GM12865 (cell line): ENCODE results near the gene ENTREP1.

ENCODE experiments used
- DNase-seq: peaks from one replicate; pipeline ENCODE4 v3.0.0; 2010; ENCODE audit warnings: low read depth
- H3K4me3 ChIP-seq: 2 replicates; pipeline ENCODE4 v1.5.1; 2011; ENCODE audit warnings: mild to moderate bottlenecking, low read depth, low read length, control low read depth
- TF ChIP-seq, protein P1 (sequence below): IDR thresholded peaks from 2 replicates; pipeline ENCODE4 v1.5.1; 2011; ENCODE audit warnings: low read length, control low read depth, low read depth, inconsistent platforms; ENCODE audit not compliant: insufficient read depth; ENCODE audit errors: missing control alignments

ENTREP1 gene

DNA sequence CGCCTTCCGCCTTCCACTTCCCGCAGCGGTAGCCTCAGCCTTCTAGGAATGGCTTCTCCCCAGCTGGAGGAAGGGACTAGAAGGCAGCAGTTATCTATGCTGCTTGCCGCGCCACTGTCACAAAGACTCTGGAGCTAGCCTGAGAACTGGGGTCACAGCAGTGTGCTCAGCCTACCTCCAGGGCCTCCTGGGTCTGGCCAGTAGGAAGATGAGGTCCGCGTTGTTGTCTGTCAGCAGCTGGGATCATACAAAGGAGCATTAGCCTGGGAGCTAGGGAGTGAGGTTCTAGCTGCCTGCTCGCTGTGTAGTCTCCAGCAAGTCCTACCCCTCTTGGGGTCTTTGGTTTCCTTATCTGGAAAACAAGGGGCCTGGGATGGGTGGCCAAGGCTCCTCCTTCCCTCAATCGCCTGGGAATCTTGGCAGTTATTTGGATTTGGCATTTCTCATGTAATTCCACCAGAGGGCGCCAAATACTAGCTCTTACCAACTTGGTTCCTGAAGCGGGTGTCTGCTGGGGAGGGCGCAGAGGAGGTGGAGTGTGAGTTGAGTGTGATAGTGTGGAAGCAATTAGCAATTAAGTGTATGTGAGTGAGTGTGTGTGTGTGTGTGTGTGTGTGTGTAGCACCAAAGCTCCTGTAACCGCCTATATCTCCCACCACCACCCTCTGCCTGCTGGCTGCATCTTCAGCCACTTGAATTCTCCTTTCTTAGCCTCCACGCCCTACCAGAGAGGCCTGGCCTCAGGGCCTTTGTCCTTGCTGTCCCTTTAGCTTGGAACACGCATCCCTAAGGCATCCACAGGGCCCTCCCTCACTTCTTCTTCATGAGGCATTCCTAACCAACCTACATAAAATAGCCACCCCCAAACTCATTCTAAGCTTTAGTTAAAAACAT lies 97.1 kb downstream of the ENTREP1 start:
- no peak overlapping the region for H3K4me3 ChIP-seq
- TF ChIP-seq, protein P1, sequence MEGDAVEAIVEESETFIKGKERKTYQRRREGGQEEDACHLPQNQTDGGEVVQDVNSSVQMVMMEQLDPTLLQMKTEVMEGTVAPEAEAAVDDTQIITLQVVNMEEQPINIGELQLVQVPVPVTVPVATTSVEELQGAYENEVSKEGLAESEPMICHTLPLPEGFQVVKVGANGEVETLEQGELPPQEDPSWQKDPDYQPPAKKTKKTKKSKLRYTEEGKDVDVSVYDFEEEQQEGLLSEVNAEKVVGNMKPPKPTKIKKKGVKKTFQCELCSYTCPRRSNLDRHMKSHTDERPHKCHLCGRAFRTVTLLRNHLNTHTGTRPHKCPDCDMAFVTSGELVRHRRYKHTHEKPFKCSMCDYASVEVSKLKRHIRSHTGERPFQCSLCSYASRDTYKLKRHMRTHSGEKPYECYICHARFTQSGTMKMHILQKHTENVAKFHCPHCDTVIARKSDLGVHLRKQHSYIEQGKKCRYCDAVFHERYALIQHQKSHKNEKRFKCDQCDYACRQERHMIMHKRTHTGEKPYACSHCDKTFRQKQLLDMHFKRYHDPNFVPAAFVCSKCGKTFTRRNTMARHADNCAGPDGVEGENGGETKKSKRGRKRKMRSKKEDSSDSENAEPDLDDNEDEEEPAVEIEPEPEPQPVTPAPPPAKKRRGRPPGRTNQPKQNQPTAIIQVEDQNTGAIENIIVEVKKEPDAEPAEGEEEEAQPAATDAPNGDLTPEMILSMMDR: peak; percentile 64
- DNase-seq: peak; percentile 56

DNA sequence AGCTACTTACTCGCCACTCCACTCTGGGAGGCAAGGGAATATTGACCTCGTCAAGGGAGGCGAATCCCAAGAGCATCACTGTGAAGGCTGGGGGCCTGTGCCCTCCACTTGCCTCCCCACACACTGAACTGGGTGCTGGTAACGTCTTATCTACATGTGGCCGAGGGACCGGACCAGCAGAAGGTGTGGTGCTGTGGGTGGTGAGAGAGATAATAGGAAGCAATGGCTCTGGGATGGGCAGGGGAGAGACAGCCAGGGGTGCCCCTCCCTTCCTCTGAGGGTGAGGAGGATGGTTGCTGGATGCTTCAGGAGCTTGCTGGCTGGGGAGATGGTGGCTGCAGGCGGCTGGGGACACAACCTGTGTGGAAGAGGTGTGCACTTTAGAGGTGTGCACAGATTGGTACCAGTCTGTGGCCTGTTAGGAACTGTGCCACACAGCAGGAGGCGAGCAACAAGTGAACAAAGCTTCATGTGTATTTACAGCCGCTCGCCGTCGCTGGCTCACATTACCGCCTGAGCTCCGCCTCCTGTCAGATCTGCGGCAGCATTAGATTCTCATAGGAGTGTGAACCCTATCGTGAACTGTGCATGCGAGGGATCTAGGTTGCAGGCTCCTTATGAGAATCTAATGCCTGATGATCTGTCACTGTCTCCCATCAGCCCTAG lies 100.3 kb downstream of the ENTREP1 start:
- no peak for DNase-seq
- TF ChIP-seq, protein P1: no peak
- H3K4me3 ChIP-seq: no peak overlapping the region

DNA sequence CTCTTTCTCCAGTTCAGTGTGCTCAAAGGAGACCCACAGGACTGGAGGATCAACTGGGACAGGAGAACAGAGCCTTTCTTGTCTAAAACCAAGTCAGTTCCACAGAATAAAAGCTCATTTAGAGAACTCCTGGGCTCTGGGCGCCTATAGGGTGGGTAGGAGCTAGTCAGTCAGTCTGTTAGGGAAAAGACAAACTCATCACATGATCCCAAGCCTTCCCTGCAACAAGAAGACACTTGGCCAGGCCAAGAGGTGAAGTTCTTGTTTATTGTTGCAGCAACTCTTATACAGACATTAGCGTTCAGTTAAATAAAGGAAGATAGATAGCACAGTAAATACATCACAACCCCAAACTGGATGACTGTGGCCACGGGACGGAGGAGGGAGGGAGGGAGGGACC lies 102.3 kb downstream of the ENTREP1 start:
- H3K4me3 ChIP-seq: no peak overlapping the region
- no peak for DNase-seq
- TF ChIP-seq, protein P1: no peak

DNA sequence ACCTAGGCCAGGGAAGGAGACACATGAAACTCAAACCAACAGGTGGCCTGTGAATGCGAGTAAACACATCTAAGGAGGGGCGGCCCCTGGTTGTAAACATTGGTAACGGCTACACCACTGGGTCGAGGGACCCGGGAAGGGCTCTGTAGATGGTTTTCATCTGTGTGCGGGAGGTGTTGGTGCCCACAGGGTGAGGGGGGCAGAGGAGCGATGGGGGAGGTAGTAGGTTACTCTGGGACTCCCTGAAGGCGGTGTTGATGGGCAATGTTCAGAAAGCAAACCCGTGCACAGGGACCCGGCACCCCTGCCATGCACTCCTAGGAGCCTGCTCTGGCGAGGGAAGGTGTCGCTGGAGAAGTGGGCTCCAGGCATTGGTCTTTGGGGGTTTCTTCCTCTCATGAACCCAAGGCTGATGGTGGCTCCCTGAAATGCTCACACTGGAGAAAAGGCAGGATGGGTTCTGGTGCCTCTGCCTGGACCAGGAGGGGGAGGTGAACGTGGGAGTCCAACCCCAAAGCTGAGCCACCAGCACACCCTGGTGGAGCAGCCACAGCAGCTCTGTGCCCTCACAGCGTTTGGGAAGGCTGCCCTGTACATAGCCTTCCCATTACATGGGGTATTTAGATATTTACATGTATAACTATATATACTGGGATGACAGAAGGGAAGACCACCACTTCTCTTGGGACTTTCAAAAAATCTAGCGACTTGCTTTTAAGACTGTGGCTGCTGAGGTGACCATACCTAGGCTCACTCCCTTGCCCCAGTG lies 103.2 kb downstream of the ENTREP1 start:
- no peak for DNase-seq
- no peak overlapping the region for H3K4me3 ChIP-seq
- TF ChIP-seq, protein P1: no peak

DNA sequence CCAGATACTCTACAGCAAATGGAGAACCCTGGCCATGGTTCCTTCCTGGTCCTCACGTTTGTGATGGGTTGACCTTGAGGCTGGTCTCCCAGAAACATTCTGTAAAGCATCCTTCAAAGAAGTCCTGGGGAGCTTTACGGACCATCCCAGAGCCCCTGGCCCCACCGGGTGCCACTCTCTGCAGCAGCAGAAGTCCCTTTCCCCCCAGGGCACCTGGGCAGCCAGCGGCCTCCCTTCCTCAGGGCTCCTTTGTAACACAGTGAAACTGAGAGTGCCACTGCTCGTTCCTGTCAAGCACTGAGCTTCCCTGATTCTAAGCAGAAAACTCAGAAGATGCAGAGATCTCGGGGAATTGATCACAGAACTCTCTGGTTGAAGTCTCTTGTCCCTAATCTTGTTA lies 104.3 kb downstream of the ENTREP1 start:
- TF ChIP-seq, protein P1: no peak
- no peak overlapping the region for H3K4me3 ChIP-seq
- no peak for DNase-seq

GRCh38 chr9:69430206-69430605 lies 105.2 kb downstream of the ENTREP1 start:
- DNase-seq: no peak
- H3K4me3 ChIP-seq: no peak overlapping the region
- TF ChIP-seq, protein P1: no peak
